Bronchial epithelial cell (primary cell): ENCODE measurements around the gene KRTAP10-2. TPM values are rescaled to one million over a fixed set of nuclear protein-coding genes. Genes with fewer than 3 reads are reported as not detected.

Source experiments
- DNase-seq: peaks from one replicate; pipeline ENCODE4 v3.0.0-alpha.2; 2010; ENCODE audit warnings: low read depth
- FAIRE-seq: peaks from 2 replicates; lab custom pipeline; 2011; peaks lifted over from hg19 to GRCh38; lab: Jason Lieb, UNC
- H3K27me3 ChIP-seq: 2 replicates; pipeline ENCODE4 v1.5.1; 2011; ENCODE audit warnings: low read length; ENCODE audit not compliant: control insufficient read depth, insufficient read depth
- H3K36me3 ChIP-seq: 2 replicates; pipeline ENCODE4 v1.5.1; 2011; ENCODE audit warnings: low read length; ENCODE audit not compliant: control insufficient read depth, insufficient read depth
- H3K4me3 ChIP-seq: 2 replicates; pipeline ENCODE4 v1.5.1; 2011; ENCODE audit warnings: mild to moderate bottlenecking, low read depth, low read length, control low read depth
- CTCF ChIP-seq: IDR thresholded peaks from 2 replicates; pipeline ENCODE4 v1.5.1; 2011; ENCODE audit warnings: mild to moderate bottlenecking, moderate library complexity, low read length, control low read depth, inconsistent platforms; ENCODE audit not compliant: insufficient read depth, severe bottlenecking
- total RNA-seq: library from RNA; depleted of rRNA; stranded (reverse); fragments of >200 nt; gene quantifications from 2 replicates; pipeline ENCODE4 v1.2.1, GENCODE V29; 2014

The KRTAP10-2 gene
- total RNA-seq, 1 donor from 2014 or later: not detected

DNA sequence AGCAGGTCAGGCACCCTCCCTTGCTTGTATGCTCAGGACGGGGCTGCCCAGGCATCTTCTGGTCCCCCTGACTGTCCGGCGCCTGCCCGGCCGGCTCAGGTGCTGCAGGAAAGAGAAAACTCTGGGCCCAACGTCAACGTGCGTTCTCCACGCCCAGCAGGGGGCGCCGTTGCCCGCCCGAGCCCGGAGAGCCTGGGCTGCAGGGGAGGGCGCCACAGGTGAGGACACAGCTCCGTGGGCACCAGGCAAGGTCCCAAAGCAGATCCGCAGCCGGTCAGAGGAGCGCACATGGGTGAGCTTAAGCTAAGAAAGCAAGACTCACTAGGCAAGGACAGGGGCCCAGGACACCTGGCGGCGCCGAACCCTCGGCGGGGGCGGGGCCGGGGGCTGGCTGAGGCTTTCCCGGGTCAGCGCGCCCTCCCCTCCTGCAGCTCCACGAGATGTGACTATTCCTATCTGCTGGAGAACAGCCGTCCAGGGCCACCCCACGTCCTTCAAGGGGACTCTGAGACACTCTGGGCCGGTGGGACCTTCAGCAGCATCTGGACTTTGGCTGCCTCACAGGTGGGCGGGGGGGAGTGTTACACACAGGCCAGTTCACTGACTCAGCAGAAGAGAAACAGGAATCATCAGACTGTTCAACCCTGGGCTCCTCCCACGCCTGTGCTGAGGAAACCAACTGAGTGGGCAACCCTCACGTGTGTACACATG is 40.6 kb downstream of the KRTAP10-2 start:
- no peaks in the 10 kb centered on the region for H3K27me3 ChIP-seq
- peak overlapping the region; percentile 8 for H3K4me3 ChIP-seq
- H3K36me3 ChIP-seq: no peaks in the 10 kb centered on the region
- no peak for DNase-seq
- peak; percentile 71 for TF ChIP-seq CTCF
- FAIRE-seq: no peak

DNA sequence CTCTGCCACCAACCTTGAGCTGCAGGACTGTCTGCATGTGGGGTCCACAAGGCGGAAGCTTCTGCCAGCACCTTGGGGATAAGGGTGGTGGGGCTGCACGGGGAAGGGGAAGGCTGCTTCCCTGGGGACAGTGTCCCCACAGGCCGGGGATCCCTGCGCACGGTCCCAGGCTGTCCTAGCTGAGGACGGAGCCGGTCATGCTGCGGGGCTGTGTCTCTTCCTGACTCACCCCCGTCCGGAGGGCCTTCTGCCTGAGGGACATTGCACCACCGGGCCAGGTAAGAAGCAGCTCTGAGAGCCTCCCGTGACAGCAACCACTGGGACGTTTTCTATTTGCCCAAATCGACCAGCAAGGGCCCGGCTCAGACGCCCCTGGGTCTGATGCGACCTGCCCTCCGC is 41.2 kb downstream of the KRTAP10-2 start:
- DNase-seq (no peak), FAIRE-seq (no peak)
- no peak overlapping the region for H3K4me3 ChIP-seq
- no peak for TF ChIP-seq CTCF
- no peaks in the 10 kb centered on the region for H3K36me3 ChIP-seq
- H3K27me3 ChIP-seq: no peaks in the 10 kb centered on the region

DNA sequence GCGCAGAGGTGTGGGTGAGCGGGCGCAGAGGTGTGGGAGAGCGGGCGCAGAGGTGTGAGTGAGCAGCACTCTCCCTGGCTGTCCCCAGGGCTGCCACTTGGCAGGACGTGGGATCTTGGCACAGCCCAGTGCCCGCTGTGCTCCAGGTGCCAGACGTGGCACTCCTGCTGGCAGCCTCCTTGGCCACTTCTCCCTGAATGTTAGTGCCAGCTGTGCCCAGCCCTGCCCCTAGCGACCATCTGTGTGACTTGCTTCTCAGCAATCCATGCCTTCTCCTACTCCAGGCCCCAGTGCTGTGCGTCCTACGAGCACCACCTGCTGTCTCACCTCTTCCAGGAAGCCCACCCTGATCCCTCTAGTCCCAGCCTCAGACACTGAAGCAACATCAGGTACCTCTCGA is 41.8 kb downstream of the KRTAP10-2 start:
- DNase-seq: no peak
- FAIRE-seq: no peak
- no peaks in the 10 kb centered on the region for H3K36me3 ChIP-seq
- no peaks in the 10 kb centered on the region for H3K27me3 ChIP-seq
- no peak overlapping the region for H3K4me3 ChIP-seq
- peak; percentile 35 for TF ChIP-seq CTCF

GRCh38 chr21:44508711-44509445 is 42.4 kb downstream of the KRTAP10-2 start:
- no peak for TF ChIP-seq CTCF
- H3K27me3 ChIP-seq: no peaks in the 10 kb centered on the region
- DNase-seq (no peak), FAIRE-seq (no peak)
- no peaks in the 10 kb centered on the region for H3K36me3 ChIP-seq
- no peak overlapping the region for H3K4me3 ChIP-seq

- no peak overlapping the region for H3K4me3 ChIP-seq
- no peak for TF ChIP-seq CTCF
- no peak for DNase-seq
- no peak for FAIRE-seq
- no peaks in the 10 kb centered on the region for H3K36me3 ChIP-seq
- H3K27me3 ChIP-seq: no peaks in the 10 kb centered on the region
Measured at GRCh38 chr21:44508426-44508710, 42.9 kb downstream of the KRTAP10-2 start.
